ENCODE data around the gene TPCN1. TPM values are rescaled to one million over a fixed set of nuclear protein-coding genes. Genes with fewer than 3 reads are reported as not detected.

TPCN1 gene
- total RNA-seq, 2 donors from 2014 or later: 45.1 to 78.4 TPM

DNA sequence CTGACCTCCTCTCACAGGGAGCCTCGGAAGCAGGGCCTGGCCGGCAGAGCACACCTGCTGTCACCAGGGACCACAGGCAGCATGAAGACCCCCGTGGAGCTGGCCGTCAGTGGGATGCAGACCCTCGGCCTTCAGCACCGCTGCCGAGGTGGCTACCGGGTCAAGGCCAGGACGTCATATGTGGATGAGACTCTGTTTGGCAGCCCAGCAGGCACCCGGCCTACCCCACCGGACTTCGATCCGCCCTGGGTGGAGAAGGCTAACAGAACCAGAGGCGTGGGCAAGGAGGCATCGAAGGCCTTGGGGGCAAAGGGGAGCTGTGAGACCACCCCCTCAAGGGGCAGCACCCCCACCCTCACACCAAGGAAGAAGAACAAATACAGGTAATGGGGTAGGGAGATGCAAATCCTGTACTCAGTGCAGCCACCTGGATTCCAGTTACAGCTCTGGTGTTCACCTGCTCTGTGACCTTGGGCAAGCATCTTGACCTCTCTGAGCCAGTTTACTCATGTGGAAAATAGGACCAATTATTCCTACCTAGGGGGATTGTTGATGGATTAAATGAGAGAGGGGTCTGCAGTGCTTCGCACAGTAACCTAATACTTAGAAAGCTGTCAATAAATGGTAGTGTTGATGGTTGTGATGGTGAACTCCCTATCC is 34.5 kb upstream of the TPCN1 start:
- ATAC-seq (no peak), DNase-seq (no peak)
- intact Hi-C loops (cut with DNase I): no loop called here
- Histone ChIP-seq H3K27ac (peak overlapping the region in 1 of 4 donors; percentile 12), H3K27me3 (no peaks in the 10 kb centered on the region), H3K4me3 (no peak overlapping the region), H3K4me1 (peaks cover 34% of the 10 kb centered on the region), H3K9me3 (no peaks in the 10 kb centered on the region), H3K36me3 (replicated peaks in 1 of 2; ENCODE audit: insufficient read depth in 1 of 2, low read depth in 2 of 2) (no peaks in the 10 kb centered on the region)
- TF ChIP-seq, protein P1, sequence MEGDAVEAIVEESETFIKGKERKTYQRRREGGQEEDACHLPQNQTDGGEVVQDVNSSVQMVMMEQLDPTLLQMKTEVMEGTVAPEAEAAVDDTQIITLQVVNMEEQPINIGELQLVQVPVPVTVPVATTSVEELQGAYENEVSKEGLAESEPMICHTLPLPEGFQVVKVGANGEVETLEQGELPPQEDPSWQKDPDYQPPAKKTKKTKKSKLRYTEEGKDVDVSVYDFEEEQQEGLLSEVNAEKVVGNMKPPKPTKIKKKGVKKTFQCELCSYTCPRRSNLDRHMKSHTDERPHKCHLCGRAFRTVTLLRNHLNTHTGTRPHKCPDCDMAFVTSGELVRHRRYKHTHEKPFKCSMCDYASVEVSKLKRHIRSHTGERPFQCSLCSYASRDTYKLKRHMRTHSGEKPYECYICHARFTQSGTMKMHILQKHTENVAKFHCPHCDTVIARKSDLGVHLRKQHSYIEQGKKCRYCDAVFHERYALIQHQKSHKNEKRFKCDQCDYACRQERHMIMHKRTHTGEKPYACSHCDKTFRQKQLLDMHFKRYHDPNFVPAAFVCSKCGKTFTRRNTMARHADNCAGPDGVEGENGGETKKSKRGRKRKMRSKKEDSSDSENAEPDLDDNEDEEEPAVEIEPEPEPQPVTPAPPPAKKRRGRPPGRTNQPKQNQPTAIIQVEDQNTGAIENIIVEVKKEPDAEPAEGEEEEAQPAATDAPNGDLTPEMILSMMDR (IDR thresholded peaks at IDR 0.05): no peak
- TF ChIP-seq POLR2A (IDR thresholded peaks at IDR 0.05): no peak
- 32 to 37% methylated on average over 14 to 16 of the region's 16 CpGs for WGBS, 2 donors

DNA sequence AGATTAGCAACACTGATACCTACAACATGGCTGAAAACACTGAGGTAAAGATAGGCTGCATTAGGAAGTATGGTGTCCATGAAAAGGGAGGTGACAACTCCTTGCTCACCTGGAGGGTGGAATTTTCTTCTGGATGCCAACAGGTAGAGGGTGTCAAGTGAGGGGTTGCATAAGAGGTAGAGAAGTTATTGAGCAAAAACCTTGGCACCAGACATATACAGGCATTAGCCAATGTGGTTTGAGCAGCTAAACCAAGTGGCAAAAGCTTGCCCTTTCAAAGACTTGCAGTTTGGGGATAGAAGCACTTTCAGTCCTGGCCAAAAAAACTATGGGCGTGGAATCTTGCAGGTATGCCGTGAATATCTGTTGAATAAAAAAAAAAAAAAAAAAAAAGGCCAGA is 31.9 kb upstream of the TPCN1 start:
- ATAC-seq (no peak), DNase-seq (no peak)
- no peak overlapping the region for H3K27ac ChIP-seq
- H3K27me3 ChIP-seq: no peaks in the 10 kb centered on the region
- peaks cover 26% of the 10 kb centered on the region for H3K4me1 ChIP-seq
- H3K9me3 ChIP-seq: no peaks in the 10 kb centered on the region
- no peak overlapping the region for H3K4me3 ChIP-seq
- H3K36me3 ChIP-seq (replicated peaks in 1 of 2; ENCODE audit: insufficient read depth in 1 of 2, low read depth in 2 of 2): peaks cover 0 to 2% of the 10 kb centered on the region in 2 donors
- TF ChIP-seq, protein P1 (IDR thresholded peaks at IDR 0.05): no peak
- no peak for TF ChIP-seq POLR2A (IDR thresholded peaks at IDR 0.05)
- 78 to 84% methylated on average over 2 of the region's 2 CpGs for WGBS, 2 donors
- intact Hi-C loops (cut with DNase I): no loop called here

DNA sequence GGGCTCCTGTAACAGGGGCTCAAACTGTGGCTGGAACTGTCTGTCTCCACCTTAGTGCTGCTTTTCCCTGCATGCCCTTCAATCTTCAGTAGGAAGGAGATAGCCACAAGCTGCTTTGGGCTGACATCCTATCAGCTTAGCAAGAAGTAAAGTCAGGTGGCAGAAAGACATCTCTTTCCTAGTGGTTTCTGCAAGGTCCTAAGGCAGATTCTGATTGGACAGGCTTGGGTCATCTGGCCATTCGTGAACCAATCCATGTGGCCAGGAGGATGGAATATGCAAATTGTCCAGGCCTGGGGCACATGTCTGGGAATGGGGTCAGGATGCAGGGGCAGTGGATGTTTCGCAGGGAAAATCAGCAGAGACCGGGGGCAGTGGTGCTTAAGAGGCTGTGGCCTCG is 30.5 kb upstream of the TPCN1 start:
- no peak for TF ChIP-seq POLR2A (IDR thresholded peaks at IDR 0.05)
- TF ChIP-seq, protein P1 (IDR thresholded peaks at IDR 0.05): no peak

DNA sequence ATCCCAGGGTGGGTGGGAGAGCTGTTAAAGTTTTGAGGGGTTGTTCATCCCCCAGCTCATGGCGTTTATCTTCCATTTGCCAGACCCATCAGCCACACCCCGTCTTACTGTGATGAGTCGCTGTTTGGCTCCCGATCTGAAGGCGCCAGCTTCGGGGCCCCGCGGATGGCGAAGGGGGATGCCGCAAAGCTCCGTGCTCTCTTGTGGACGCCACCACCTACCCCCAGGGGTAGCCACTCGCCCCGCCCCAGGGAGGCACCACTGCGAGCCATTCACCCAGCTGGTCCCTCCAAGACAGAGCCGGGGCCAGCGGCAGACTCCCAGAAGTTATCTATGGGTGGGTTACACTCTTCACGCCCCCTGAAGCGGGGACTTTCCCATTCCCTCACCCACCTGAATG is 30.0 kb upstream of the TPCN1 start:
- peaks cover 0 to 2% of the 10 kb centered on the region in 2 donors for H3K36me3 ChIP-seq (replicated peaks in 1 of 2; ENCODE audit: insufficient read depth in 1 of 2, low read depth in 2 of 2)
- no peak overlapping the region for H3K27ac ChIP-seq
- no peak overlapping the region for H3K4me3 ChIP-seq
- WGBS, 2 donors: 92 to 93% methylated on average over 17 to 19 of the region's 19 CpGs
- no peak for ATAC-seq
- intact Hi-C loops (cut with DNase I): loop anchor here (10.0 kb wide), 1 partner anchor 234 kb away; the partner anchor contains the start of gene SDSL
- peaks cover 20% of the 10 kb centered on the region for H3K4me1 ChIP-seq
- TF ChIP-seq, protein P1 (IDR thresholded peaks at IDR 0.05): no peak
- no peak for TF ChIP-seq POLR2A (IDR thresholded peaks at IDR 0.05)
- no peaks in the 10 kb centered on the region for H3K27me3 ChIP-seq
- DNase-seq: no peak
- H3K9me3 ChIP-seq: no peaks in the 10 kb centered on the region

More for the DNA sequence above, 30.5 kb upstream of the TPCN1 start:
- Histone ChIP-seq H3K4me3 (no peak overlapping the region), H3K27me3 (no peaks in the 10 kb centered on the region), H3K4me1 (peaks cover 25% of the 10 kb centered on the region), H3K9me3 (no peaks in the 10 kb centered on the region), H3K27ac (no peak overlapping the region), H3K36me3 (replicated peaks in 1 of 2; ENCODE audit: insufficient read depth in 1 of 2, low read depth in 2 of 2) (peaks cover 0 to 2% of the 10 kb centered on the region in 2 donors)
- DNase-seq (no peak), ATAC-seq (no peak)
- intact Hi-C loops (cut with DNase I): loop anchor here (10.0 kb wide), 1 partner anchor 234 kb away; the partner anchor contains the start of gene SDSL
- 85 to 100% methylated on average over 1 to 4 of the region's 4 CpGs for WGBS, 2 donors

DNA sequence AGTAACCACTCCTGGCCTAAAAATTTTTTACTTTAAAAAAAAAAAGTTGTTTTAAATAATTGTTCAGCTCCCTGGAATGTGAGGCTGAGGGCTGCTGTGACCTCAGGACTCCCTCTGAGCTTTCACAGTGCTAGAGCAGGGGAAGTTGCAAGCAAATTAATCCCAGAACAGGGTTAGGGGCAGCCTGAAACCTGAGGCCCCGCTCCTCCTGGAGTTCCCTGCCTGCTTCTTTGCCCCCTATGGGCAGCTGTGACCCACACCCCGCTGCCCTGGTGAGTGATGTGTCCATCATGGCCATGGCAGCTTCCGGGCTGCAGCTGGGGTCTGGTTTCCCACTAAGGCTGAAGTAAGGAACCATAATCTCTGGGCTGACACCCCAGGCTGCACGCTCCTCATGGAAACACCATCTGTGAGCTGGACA is 26.3 kb upstream of the TPCN1 start:
- Histone ChIP-seq H3K4me3 (no peak overlapping the region), H3K36me3 (replicated peaks in 1 of 2; ENCODE audit: insufficient read depth in 1 of 2, low read depth in 2 of 2) (peaks cover 0 to 2% of the 10 kb centered on the region in 2 donors), H3K27ac (no peak overlapping the region), H3K27me3 (no peaks in the 10 kb centered on the region), H3K4me1 (peaks cover 18% of the 10 kb centered on the region), H3K9me3 (no peaks in the 10 kb centered on the region)
- intact Hi-C loops (cut with DNase I): loop anchor here (10.0 kb wide), 1 partner anchor 230 kb away; the partner anchor contains the start of gene SDSL
- ATAC-seq (no peak), DNase-seq (no peak)
- TF ChIP-seq POLR2A (IDR thresholded peaks at IDR 0.05): no peak
- TF ChIP-seq, protein P1 (IDR thresholded peaks at IDR 0.05): no peak
- 86 to 89% methylated on average over 4 of the region's 4 CpGs for WGBS, 2 donors
